CD4-positive, alpha-beta T cell (primary cell): Measurements from ENCODE around the gene AANAT. TPM values are rescaled to one million over a fixed set of nuclear protein-coding genes. Genes with fewer than 3 reads are reported as not detected.

ENCODE experiments used
- ATAC-seq: fragments of 200-7000 bp; cut with Tn5 transposase; one replicate; pipeline ENCODE4 v1.10.0; 2022; ENCODE audit warnings: mild to moderate bottlenecking; ENCODE audit not compliant: poor library complexity
- CTCF ChIA-PET: fragments of 350-600 bp; sonication (Branson Sonifier 250); formaldehyde crosslinking; loops from one replicate; lab custom pipeline; 2021; ENCODE audit warnings: antibody characterized with exemption, inconsistent platforms; lab: Charles Lee
- POLR2A ChIA-PET: fragments of 350-600 bp; sonication (Branson Sonifier 250); formaldehyde crosslinking; loops from one replicate; lab custom pipeline; 2021; ENCODE audit warnings: antibody characterized with exemption, inconsistent platforms; lab: Charles Lee
- DNase-seq, 14 experiments: peaks; one replicate each; pipeline ENCODE4 v3.0.0-alpha.2; 2013 to 2020; ENCODE audit warnings: mixed read lengths in 2 of 14
- H3K27ac ChIP-seq, 2 donors: one replicate each; pipeline versions ENCODE4 v1.5.1 to v1.7.0; 2013; ENCODE audit warnings: low read length in 2 of 2, low read depth in 1 of 2, mild to moderate bottlenecking in 1 of 2
- H3K27me3 ChIP-seq, 2 experiments: 1 replicate in 1 of 2; 2 replicates in 1 of 2; pipeline versions ENCODE4 v1.6.1 to v1.7.0; 2013; ENCODE audit warnings: low read length in 2 of 2, control low read depth in 1 of 2, mild to moderate bottlenecking in 1 of 2, moderate library complexity in 1 of 2; ENCODE audit not compliant: insufficient read depth in 2 of 2, control insufficient read depth in 1 of 2
- H3K36me3 ChIP-seq: one replicate; pipeline ENCODE4 v1.6.1; 2013; ENCODE audit warnings: low read length, control low read depth; ENCODE audit not compliant: insufficient read depth
- H3K4me1 ChIP-seq: one replicate; pipeline ENCODE4 v1.6.1; 2013; ENCODE audit warnings: low read length, control low read depth; ENCODE audit not compliant: insufficient read depth
- H3K4me3 ChIP-seq: one replicate; pipeline ENCODE4 v1.5.1; 2013; ENCODE audit warnings: mild to moderate bottlenecking, low read length, moderate library complexity
- H3K9me3 ChIP-seq, 2 experiments: 1 replicate in 1 of 2; 2 replicates in 1 of 2; pipeline versions ENCODE4 v1.6.1 to v1.7.0; 2013; ENCODE audit warnings: low read length in 2 of 2, mild to moderate bottlenecking in 2 of 2, control low read depth in 1 of 2, moderate library complexity in 1 of 2; ENCODE audit not compliant: control insufficient read depth in 1 of 2, insufficient read depth in 1 of 2
- H3K27ac Mint-ChIP-seq: one replicate; pipeline ENCODE4 v1.8.0; 2020; ENCODE audit warnings: mixed read lengths
- H3K27me3 Mint-ChIP-seq: one replicate; pipeline ENCODE4 v1.8.0; 2021; ENCODE audit warnings: mixed read lengths
- H3K36me3 Mint-ChIP-seq: one replicate; pipeline ENCODE4 v1.8.0; 2021; ENCODE audit warnings: low read depth, mixed read lengths
- H3K4me1 Mint-ChIP-seq: one replicate; pipeline ENCODE4 v1.8.0; 2021; ENCODE audit warnings: low read depth, mixed read lengths
- H3K4me3 Mint-ChIP-seq: one replicate; pipeline ENCODE4 v1.8.0; 2020; ENCODE audit warnings: mild to moderate bottlenecking, mixed read lengths
- H3K9me3 Mint-ChIP-seq: one replicate; pipeline ENCODE4 v1.8.0; 2020; ENCODE audit warnings: mixed read lengths
- intact Hi-C, 2 experiments: fragments of 100-400 bp; cut with DNase I in 1 of 2; cut with micrococcal nuclease in 1 of 2; formaldehyde crosslinking; loops; one replicate each; pipeline versions ENCODE4 v1.15.1 to v1.9.0; 2023 to 2025; cut with DNase I, micrococcal nuclease
- total RNA-seq, 174 experiments: library from RNA in 2 of 174; stranded (reverse) in 2 of 174; gene quantifications; one replicate each; pipeline ENCODE4 v1.2.3 and lab custom pipeline; 2021 to 2026
- TF ChIP-seq, protein P1 (sequence below): fragments of 200-600 bp; IDR thresholded peaks from one replicate; pipeline ENCODE4 v1.8.0; 2022; ENCODE audit warnings: antibody characterized with exemption, mild to moderate bottlenecking

The AANAT gene
- total RNA-seq, 2 experiments from 2014 or later: 0.14 TPM; not detected in 1

DNA sequence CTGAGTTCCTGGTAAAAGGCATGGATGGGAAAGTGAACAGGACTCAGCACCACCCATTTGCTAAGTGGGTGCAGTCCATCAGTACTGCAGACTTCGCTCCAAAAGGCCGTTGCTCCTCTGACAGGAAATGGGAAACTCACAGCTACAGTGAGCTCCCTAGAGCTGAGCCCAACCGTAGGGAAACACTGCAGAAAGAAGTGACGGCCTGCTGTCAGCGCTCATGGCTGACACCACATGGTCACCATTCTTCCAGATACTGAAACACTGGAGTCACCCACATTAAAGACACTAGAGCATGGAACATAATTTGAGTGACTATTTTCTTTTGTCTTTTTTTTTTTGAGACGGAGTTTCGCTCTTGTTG, 46.4 kb upstream of the AANAT start:
- H3K4me1 ChIP-seq: peaks cover 3% of the 10 kb centered on the region
- DNase-seq (no peak), ATAC-seq (no peak)
- Mint-ChIP-seq H3K27me3 (no peaks in the 10 kb centered on the region), H3K4me3 (no peak overlapping the region), H3K4me1 (peaks cover 23% of the 10 kb centered on the region), H3K36me3 (peaks cover 15% of the 10 kb centered on the region), H3K9me3 (no peaks in the 10 kb centered on the region), H3K27ac (no peak overlapping the region)
- intact Hi-C loops: no loop called here
- no peak overlapping the region for H3K27ac ChIP-seq
- TF ChIP-seq, protein P1, sequence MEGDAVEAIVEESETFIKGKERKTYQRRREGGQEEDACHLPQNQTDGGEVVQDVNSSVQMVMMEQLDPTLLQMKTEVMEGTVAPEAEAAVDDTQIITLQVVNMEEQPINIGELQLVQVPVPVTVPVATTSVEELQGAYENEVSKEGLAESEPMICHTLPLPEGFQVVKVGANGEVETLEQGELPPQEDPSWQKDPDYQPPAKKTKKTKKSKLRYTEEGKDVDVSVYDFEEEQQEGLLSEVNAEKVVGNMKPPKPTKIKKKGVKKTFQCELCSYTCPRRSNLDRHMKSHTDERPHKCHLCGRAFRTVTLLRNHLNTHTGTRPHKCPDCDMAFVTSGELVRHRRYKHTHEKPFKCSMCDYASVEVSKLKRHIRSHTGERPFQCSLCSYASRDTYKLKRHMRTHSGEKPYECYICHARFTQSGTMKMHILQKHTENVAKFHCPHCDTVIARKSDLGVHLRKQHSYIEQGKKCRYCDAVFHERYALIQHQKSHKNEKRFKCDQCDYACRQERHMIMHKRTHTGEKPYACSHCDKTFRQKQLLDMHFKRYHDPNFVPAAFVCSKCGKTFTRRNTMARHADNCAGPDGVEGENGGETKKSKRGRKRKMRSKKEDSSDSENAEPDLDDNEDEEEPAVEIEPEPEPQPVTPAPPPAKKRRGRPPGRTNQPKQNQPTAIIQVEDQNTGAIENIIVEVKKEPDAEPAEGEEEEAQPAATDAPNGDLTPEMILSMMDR: no peak
- H3K27me3 ChIP-seq: no peaks in the 10 kb centered on the region
- POLR2A ChIA-PET: no interaction called here
- H3K4me3 ChIP-seq: no peak overlapping the region
- H3K36me3 ChIP-seq: peaks cover 18% of the 10 kb centered on the region
- H3K9me3 ChIP-seq: no peaks in the 10 kb centered on the region
- CTCF ChIA-PET: no interaction called here

DNA sequence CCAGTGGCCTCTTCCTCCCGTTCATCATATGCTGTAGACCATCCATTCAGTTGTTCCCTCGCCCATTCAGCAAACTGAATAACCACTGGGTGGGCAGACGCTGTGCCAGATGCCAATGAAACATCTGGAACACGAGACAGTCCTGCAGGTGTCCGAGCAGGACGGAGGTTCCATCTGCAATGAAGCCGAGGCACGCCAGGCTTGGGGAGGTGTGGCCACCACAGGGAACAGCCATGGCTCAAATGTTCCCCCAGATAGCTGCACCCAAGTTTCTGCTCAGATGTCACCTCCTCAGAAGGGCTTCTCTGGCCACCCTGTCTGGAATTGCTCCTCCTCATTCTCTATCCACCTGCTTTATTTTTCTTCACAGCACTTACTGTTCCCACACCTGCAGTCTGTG, 45.0 kb upstream of the AANAT start:
- Histone ChIP-seq H3K4me3 (no peak overlapping the region), H3K9me3 (no peaks in the 10 kb centered on the region), H3K27ac (no peak overlapping the region), H3K4me1 (peaks cover 3% of the 10 kb centered on the region), H3K36me3 (peaks cover 14% of the 10 kb centered on the region), H3K27me3 (no peaks in the 10 kb centered on the region)
- POLR2A ChIA-PET: no interaction called here
- Mint-ChIP-seq H3K27ac (no peak overlapping the region), H3K27me3 (no peaks in the 10 kb centered on the region), H3K4me1 (peaks cover 28% of the 10 kb centered on the region), H3K9me3 (no peaks in the 10 kb centered on the region), H3K4me3 (no peak overlapping the region), H3K36me3 (peaks cover 10% of the 10 kb centered on the region)
- DNase-seq (no peak), ATAC-seq (no peak)
- intact Hi-C loops: no loop called here
- CTCF ChIA-PET: no interaction called here
- TF ChIP-seq, protein P1: no peak

DNA sequence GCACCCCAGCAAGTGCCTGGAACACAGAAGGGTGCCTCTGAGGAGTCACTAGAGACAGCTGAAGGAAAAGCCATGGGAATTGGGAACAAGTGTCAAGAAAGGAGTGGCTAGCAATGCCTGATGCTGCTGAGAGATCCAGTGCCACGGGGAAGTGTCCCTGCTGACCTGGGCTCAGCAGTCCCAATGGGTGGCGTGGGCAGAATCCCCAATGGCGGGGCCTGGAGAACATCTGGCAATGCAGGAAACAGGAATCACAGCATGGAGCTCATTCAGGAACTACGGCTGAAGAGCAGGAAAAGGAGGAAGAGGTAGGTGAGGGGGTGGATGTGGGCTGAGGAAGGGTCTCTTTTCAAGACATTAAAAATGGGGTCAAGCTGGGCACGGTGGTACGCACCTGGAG, 44.5 kb upstream of the AANAT start:
- no peak overlapping the region for H3K27ac Mint-ChIP-seq
- Histone ChIP-seq H3K36me3 (peaks cover 10% of the 10 kb centered on the region), H3K4me1 (peaks cover 3% of the 10 kb centered on the region), H3K27me3 (no peaks in the 10 kb centered on the region), H3K9me3 (no peaks in the 10 kb centered on the region), H3K27ac (no peak overlapping the region), H3K4me3 (no peak overlapping the region)
- ChIA-PET CTCF (no interaction called here), POLR2A (no interaction called here)
- H3K27me3 Mint-ChIP-seq: no peaks in the 10 kb centered on the region
- no peak overlapping the region for H3K4me3 Mint-ChIP-seq
- H3K9me3 Mint-ChIP-seq: no peaks in the 10 kb centered on the region
- H3K36me3 Mint-ChIP-seq: peaks cover 10% of the 10 kb centered on the region
- H3K4me1 Mint-ChIP-seq: peaks cover 26% of the 10 kb centered on the region
- ATAC-seq: no peak
- intact Hi-C loops: no loop called here
- TF ChIP-seq, protein P1: no peak
- no peak for DNase-seq
